ENCODE measurements around the gene RAB14. TPM values are rescaled to one million over a fixed set of nuclear protein-coding genes. Genes with fewer than 3 reads are reported as not detected.

The RAB14 gene
- total and polyA plus RNA-seq, 10 of the 15 experiments (the other 5 are each of a cell fraction or from before 2014, with no cell fraction given): 16.7 to 59.9 (median 25.4) TPM

- intact Hi-C loops (cut with micrococcal nuclease; ENCODE audit: unreplicated experiment): no loop called here
Measured at GRCh38 chr9:121200356-121200755, 1.3 kb downstream of the RAB14 start.

More at GRCh38 chr9:121200356-121200755, 1.3 kb downstream of the RAB14 start:
- H3K4me3 ChIP-seq: peak overlapping the region; percentile 90
- ATAC-seq (no peak), DNase-seq (ENCODE audit: low read depth, low spot score) (no peak), FAIRE-seq (no peak)
- H2AFZ ChIP-seq (ENCODE audit: control insufficient read depth, low read depth, low read length): no peak overlapping the region
- H3K36me3 ChIP-seq (ENCODE audit: control insufficient read depth in 2 of 2, insufficient read depth in 2 of 2, low read length in 1 of 2): no peaks in the 10 kb centered on the region
- under 1% methylated on average over 4 of the region's 4 CpGs for WGBS (ENCODE audit: insufficient coverage, insufficient replicate concordance, low lambda C conversion rate, missing lambda C conversion rate)
- TF ChIP-seq PML (IDR thresholded peaks at IDR 0.05; ENCODE audit: low read length) (0 out of 2 replicates have a peak, but pooled peaks have one; percentile 11), CHD2 (IDR thresholded peaks at IDR 0.05; ENCODE audit: borderline replicate concordance, low read depth, low read length) (no peak), NFYB (IDR thresholded peaks at IDR 0.05; ENCODE audit: insufficient read depth, low read depth, low read length) (no peak), BCLAF1 (IDR thresholded peaks at IDR 0.05) (no peak), YY1 (IDR thresholded peaks at IDR 0.05; ENCODE audit: low read depth, low read length) (no peak), NR2C1 (IDR thresholded peaks at IDR 0.05) (no peak), ZNF24 (IDR thresholded peaks at IDR 0.05) (no peak)
- 0 out of 2 replicates have a peak, but pooled peaks cover 4% of the 10 kb centered on the region for H4K20me1 ChIP-seq (ENCODE audit: control insufficient read depth, insufficient read depth)
- peak overlapping the region; percentile 93 for H3K9ac ChIP-seq (ENCODE audit: control insufficient read depth, insufficient read depth, low read length)
- H3K4me2 ChIP-seq (ENCODE audit: control insufficient read depth, insufficient read depth): peak overlapping the region; percentile 84
- BruUV-seq (replicated peaks): TSS peak; percentile 52
- ChIA-PET POLR2A (interaction anchor here (1.1 to 2.5 kb wide), 4 partner anchors 8 to 135 kb away, joined by 5 to 11 read pairs (median 7); no protein-coding TSS in a partner anchor), CTCF (interaction anchor here (1.1 to 3.4 kb wide), 3 partner anchors 8 to 444 kb away, joined by 4 to 34 read pairs (median 6); no protein-coding TSS in a partner anchor), SMC1A (ENCODE audit: uncharacterized antibody, unreplicated experiment) (interaction anchor here (0.7 to 4.8 kb wide), 8 partner anchors 8 to 199 kb away, joined by 3 to 44 read pairs (median 4); no protein-coding TSS in a partner anchor), RAD21 (ENCODE audit: unreplicated experiment) (interaction anchor here (0.6 to 2.4 kb wide), 5 partner anchors 45 to 445 kb away, joined by 3 to 15 read pairs (median 4); no protein-coding TSS in a partner anchor)
- no peaks in the 10 kb centered on the region for H3K9me3 ChIP-seq (replicated peaks; ENCODE audit: control insufficient read depth, insufficient read depth, low read length)
- peaks cover 8% of the 10 kb centered on the region for H3K4me1 ChIP-seq (ENCODE audit: control insufficient read depth, insufficient read depth, low read length)
- in situ Hi-C loops (cut with MboI): no loop called here
- no peaks in the 10 kb centered on the region for H3K27me3 ChIP-seq (replicated peaks in 1 of 2; ENCODE audit: control insufficient read depth in 2 of 2, insufficient read depth in 2 of 2, low read length in 1 of 2)
- peaks cover 72% of the 10 kb centered on the region for H3K79me2 ChIP-seq (ENCODE audit: control insufficient read depth, insufficient read depth, low read length)
- peak overlapping the region; percentile 92 for H3K27ac ChIP-seq (ENCODE audit: control insufficient read depth, insufficient read depth)
